IPS-11a (cell line): Measurements from ENCODE around the gene CSNK1D.

Experiments
- H3K4me3 ChIP-seq: one replicate; pipeline ENCODE4 v1.5.1; 2013; ENCODE audit warnings: low read depth, low read length, control low read depth

CSNK1D gene

DNA sequence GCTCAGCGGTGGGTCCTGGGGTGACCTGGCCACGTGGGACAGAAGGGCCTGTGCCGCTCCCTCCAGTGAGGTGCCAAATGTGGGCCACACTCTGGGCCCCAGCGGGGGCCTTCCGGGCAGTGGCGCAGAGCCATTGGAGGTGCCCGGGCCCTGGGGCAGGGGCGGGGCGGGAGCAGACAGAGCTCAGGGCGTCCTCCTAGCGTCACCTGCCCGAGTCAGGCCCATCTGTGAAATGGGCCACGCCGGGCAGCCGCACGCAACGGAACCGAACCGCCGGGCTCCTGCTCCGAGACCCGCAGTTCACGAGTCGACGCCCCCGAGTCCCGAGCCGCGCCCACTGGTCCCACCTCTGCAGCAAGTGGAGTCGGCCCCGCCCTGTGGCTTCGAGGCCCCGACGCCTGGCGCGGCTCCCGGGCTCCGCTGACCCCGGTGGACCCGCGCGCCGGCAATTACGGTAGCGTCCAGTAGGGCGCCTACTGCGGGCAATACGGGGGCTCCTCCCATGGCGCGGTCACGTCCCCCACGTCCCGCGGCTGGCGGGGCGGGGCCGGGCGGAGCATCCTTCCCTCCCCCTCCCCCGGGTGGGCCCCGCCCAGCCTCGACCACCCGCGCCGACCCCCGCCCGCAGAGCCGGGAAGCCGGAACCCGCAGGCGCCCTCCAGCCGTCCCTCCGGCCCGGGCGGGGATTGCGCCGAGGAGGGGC is 42.7 kb downstream of the CSNK1D start:
- H3K4me3 ChIP-seq, result peak overlapping the region; percentile 24

DNA sequence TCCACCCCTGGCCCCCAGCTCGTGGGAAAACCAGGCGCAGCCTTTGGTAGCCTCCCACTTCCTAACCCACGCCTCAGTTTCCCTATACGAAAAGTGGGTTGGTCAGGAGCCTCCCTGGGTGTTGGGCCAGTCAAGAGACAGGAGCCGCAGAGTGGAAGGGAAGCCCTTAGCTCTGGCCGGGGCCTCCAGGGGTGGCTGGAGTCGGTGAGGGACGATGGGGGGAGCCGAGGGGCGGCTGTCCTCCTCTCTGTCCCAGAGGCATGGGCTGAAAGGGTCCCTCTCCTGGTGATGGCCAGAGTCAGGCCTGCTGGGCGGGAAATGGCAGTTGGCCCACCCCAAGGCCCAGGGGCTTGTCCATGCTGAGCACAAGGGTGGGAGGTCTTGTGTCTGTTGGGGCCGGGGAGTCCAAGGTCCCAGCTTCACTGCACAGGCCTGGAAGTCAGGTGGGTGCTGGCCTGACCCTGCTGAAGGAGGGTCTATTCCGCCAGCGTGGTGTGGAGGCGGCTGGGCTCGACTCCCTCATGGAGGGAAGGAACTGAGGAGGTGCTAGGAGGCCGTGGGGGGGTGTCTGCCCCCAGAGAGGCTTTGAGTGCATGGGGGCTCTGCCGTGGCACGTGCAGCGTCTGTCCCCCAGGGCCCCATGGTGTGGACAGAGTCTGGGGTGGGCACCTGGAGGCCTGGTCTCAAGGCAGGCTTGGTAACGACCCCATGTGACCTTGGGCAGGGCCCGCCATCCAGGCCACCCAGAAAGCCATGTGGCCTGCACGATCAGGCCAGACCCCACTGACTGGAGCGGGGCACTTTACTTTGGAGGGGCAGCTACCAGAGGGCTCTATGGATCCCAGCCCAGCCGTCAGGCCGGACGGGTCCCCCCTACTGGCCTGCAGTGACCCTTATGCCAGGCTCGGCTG is 43.5 kb downstream of the CSNK1D start:
- H3K4me3 ChIP-seq, result no peak overlapping the region

DNA sequence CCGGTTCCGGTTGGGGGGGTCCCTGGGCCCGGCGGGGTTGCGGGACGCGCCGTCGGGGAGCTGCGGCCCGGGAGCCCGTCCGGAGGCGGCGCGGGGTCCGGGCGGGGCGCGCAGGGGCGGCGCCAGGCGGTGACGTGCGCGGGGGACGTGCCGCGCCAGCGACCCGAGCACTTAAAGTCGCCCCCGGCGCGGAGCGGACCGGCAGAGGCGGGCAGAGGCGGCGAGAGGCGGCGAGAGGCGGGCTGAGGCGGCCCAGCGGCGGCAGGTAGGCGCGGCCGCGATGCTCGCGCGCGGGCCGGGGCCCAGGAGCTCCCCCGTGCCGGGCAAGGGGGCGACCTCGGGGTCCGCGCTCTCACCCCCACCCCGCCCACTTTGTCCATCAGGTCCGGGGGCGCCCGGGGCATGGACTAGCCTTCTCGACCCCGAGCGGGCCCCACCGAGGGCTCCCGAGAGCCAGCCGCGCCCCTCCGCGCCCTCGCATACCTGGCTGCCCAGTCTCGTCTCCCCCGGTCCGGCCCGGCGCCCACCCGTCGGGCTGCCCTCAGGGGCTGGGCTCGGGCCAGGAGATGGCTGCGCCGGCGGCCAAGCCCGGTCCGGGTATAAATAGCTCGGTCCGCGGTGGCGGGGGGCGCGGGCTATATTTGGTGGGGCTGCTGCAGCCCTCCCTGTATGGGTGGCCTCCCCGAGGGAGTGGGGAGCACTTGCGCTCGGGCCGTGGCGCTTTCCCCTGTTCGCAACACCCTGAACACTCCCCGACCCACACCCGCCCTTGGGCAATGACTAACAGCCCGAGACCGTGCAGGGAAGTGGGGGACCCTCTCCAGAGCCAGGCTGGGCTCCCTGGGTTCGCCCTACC is 44.4 kb downstream of the CSNK1D start, which contains the start of gene SLC16A3:
Gene SLC16A3, plus strand, starts transcription at position 201 of the 856 bp plus-strand sequence. CDS start 6,967 bp downstream, outside the sequence.
- peak within 1 kb of the TSS; percentile 27 for H3K4me3 ChIP-seq

DNA sequence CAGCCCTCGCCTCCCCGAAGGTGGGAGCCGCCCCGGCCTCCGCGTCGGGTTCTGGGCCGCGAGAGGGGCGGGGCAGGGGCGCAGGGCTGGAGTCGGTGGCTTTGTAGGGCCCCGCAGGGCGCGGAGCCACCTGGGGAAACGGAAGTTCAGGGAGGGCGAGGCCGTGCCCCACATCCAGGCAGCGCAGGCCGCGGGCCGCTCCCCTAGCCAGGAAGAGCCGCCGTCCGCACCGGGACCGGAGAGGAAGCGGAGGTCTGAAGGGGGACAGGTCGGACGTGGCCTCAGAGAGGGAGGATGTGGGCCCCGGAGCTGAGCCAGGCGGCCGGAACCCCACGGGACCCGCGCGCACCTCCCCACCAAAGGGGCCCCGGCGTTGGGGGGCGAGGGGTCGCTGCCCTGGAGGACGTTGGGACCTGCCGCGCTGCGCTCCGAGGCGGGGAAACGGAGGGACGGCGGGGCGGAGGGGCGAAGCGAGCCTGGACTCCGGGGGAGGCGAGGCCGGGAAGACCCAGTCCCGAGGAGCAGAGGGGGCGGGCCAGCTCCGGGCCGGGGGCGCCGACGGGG is 45.1 kb downstream of the CSNK1D start:
- H3K4me3 ChIP-seq, result peak overlapping the region; percentile 4

DNA sequence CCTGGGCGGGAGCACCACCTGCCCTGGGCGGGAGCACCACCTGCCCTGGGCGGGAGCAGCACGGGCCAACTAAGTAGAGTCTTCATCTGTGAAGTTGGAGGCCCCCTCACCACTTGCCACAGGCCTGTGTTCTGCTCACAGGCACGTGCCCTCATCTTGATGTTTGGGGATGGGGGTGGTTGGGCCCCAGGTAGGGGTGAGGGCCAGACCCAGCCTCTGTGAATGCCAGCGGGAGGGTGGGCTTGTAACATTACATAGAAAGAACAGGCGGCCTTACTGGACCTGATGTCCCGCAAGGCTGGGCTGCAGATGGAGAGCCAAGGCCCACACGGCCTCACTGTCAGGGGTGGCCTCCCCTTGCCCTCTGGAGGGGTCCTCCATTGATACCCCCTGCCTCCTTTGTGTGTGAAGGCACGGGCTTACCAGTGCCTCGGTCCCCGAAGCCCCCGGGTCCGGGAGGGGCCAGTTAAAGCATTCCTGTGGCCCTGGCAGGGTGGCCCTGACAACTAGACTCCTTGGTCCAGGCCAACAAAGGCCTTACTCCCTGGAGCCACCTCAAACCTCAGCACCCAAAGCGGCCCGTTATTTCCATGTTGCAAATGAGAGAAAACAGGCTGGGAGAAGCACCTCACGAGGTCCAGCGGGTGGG is 45.7 kb downstream of the CSNK1D start:
- H3K4me3 ChIP-seq, result no peak overlapping the region

DNA sequence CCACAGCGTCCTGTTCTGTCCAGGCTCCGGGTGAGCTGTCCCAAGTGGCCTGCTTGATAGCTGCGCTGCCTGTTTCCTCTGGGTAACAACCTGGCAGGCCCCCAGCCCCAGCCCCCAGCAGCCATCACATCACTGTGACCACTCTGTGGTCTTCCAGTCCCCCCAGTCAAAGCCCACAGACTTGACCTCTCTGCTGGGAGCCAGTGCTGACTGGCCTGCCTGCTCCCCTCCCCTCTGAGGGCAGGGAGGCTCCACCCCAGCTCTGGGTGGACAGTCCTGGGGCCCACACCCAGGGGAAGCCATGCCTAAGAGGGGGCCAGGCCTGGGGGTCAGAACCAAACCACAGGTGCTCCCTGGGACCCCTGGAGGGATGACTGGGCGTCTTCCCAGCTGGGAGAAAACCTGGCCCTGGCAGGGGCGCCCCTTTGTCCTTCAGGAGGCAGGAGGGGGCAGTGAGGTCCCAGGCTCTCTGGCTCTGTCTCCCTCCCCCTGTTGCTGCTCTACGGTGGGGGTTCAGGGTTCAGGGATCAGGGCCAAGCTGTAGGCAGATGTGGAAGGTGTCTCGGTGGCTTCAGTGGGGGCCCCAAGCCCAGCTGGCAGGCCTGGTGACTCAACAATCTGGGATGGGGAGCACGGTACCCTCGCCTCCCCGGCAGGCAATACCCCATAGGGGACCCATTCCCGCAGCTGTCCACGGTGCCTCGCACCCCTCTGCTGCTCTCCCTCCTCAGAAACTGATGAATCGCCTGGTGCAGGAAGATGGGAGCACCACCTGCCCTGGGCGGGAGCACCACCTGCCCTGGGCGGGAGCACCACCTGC is 46.5 kb downstream of the CSNK1D start:
- H3K4me3 ChIP-seq, result no peak overlapping the region

DNA sequence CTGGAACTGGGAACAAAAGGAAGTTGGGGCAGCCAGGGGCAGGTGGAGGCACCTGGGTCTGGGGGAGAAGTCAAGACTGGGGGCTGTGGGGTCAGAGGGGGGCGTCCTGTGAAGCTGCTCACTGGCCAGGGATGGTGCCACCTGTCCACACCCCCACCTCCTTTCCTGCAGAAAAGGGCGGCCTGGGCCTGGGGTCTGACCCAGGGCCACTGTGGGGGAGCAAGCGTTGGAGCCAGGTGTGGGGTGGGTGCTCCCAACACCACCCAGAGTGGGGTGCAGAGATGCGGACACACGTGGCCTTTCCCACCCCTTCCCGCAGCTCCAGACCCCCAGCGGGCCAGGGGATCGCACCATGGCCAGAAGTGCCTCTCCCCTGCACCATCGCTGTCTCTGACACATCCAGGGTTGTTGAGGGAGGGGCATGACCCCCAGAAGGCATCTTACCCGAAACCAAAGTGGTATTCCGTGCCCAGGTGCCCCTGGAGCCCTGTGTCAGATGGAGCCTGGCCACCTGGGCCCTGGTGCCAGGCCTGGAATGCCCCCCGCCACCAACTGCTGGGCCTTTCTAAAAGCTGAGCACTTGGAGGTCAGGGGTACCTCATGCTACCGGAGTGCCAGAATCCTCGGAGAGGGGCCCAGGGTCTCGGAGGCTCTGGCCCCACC is 47.2 kb downstream of the CSNK1D start:
- no peak overlapping the region for H3K4me3 ChIP-seq

DNA sequence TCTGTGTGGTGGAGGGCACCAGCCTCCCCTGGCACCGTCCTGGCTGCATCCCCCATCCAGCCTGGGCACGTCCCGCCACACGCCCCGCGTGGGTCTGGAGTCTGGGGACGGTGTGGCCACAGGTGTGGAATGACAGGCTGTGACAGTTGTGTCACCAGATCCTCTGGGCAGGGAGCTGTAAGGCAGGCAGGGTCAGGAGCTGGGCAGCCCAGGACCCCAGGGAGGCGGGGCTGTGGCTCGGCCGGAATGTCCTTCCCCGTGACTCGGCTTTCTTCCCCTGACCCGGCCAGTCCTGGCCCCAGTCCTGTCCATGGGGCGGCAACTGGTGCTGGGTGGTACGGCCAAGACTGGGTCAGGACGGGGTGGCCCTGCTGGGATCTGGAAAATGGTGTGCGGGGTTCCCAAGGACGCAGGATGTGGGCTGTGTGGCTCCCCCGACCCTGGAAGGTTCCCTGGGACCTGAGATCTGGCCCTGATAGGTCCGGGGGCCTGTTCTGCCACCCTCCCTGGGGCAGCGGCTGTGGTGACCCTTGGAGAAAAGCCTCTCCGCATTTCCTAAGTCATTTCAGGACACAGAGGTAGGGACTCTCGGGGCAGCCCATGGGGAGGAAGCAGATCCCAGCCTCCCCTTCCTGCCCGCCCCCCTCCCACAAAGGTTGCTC is 48.0 kb downstream of the CSNK1D start:
- H3K4me3 ChIP-seq, result no peak overlapping the region

DNA sequence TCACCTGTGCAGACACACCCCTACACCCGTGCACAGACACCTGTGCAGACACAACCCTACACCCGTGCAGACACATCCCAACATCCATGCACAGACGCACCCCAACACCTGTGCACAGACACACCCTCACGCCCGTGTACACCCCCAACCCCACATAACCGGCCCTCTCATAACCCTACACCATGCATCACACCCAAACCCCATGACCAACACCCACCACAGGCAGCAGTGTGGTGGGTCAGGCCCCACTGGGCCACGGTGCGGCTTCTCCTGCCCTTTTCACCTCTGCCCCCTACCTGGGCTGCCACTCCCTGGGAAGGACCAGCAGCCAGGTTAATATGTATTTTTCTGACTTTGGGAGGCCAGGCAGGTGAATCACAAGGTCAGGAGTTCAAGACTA is 48.8 kb downstream of the CSNK1D start:
- no peak overlapping the region for H3K4me3 ChIP-seq

DNA sequence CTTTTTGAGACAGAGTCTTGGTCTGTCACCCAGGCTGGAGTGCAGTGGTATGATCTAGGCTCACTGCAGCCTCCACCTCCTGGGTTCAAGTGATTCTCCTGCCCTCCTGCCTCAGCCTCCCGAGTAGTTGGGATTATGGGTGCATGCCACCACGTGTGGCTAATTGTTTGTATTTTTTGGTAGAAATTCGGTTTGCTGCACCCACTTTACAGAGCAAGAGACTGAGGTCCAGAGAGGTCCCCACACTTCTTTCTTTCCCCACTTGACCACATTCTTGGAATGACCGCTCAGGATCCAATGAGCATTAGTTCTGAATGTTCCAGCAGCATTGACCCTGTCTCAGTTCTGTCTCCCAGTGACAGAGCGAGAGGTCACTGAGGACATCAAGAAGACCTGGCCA is 50.0 kb downstream of the CSNK1D start:
- no peak overlapping the region for H3K4me3 ChIP-seq

DNA sequence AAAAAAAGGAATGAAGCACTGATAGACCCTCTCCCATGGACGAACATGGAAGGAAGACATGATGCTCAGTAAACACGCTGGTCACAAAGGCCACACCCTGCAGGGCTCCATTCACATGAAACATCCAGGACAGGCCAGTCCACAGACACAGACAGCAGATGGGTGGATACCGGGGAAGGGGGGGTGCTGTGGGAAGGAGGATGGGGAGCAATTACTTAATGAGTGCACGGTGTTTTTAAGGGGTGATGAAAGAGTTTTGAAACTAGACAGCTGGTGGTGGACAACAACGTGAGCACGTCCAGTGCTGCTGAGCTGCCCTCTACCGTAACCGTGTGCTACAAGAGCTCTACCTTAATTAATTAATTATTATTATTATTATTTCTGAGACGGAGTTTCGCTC is 50.7 kb downstream of the CSNK1D start:
- no peak overlapping the region for H3K4me3 ChIP-seq

DNA sequence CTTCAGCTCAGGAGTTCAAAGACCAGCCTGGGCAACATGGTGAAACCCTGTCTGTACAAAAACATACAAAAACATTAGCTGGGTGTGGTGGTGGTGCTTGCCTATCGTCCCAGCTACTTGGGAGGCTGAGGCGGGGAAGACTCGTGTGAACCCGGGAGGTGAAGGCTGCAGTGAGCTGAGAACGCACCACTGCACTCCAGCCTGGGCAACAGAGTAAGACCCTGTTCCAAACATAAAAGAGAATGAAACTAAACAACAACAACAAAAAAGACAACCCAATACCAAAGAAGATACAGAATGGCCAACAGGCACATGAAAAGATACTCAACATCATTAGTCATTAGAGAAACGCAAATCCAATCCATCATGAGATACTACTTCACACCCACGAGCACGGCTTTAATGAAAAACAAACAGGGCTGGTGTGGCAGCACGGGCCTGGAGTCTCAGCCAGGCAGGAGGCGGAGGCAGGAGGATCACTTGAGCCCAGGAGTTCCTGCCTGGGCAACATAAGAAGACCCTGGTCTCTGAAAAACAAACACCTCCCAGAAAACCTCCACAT is 52.1 kb downstream of the CSNK1D start:
- H3K4me3 ChIP-seq, result no peak overlapping the region

DNA sequence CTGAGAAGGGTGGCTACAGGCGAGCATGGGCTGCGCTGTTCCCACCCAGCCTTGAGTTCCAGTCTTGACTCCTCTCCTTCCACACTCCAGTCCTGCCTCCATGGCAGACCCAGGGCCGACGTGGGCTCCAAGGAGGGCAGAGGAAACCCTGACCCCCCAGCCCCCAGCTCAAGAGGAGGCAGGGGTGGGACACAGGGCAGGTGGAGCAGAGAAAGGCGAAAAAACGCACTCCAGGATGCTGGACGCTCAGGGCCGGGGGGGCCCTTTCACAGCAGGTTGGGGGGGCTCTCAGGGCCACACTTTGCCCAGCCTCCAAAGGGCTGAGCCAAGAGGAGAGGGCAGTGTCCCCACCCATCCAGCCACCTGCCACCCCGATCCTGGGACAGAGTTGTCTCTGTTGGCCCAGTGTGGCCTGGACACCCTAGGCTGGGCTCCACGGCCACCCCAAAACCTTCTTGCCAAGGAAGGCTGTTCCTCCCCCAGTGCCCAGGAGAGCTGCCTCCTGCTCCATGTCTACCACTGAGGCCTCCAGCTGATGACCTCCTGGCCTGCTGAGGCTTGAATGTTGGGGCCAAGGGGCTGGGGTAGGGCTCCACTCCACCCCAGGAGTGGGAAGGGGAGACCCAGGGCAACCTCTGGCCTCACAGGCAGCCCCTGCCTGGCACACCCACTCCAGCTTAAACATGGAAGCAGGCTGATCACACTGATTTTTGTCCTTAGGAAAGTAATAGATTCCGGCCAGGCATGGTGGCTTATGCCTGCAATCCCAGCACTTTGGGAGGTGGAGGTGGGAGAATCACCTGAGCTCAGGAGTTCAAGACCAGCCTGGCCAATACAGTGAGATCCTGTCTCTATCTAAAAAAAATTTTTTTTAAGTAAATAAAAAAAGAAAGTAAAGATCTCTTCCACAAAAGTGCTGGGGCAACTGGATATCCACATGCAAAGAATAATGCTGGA is 53.5 kb downstream of the CSNK1D start:
- H3K4me3 ChIP-seq, result no peak overlapping the region

DNA sequence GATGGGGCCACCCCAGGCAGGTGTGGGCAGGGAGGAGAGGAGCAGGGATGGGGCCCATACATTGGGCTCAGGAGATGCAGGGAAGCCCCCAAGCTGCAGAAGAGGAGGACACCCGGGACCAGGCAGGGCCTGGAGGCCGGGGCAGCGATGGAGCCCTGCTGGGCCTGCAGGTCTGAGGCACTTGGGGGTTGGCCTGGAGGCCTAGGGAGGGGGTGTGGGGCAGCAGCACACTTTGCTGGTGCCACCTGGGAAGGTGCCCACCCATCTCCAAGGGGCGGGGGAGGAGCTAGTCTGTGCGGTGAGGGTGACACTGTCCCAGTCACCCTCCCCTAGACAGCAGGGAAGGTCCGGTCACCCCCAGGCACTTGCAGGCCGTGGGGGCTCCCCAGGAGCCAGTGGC is 54.4 kb downstream of the CSNK1D start:
- H3K4me3 ChIP-seq, result no peak overlapping the region

DNA sequence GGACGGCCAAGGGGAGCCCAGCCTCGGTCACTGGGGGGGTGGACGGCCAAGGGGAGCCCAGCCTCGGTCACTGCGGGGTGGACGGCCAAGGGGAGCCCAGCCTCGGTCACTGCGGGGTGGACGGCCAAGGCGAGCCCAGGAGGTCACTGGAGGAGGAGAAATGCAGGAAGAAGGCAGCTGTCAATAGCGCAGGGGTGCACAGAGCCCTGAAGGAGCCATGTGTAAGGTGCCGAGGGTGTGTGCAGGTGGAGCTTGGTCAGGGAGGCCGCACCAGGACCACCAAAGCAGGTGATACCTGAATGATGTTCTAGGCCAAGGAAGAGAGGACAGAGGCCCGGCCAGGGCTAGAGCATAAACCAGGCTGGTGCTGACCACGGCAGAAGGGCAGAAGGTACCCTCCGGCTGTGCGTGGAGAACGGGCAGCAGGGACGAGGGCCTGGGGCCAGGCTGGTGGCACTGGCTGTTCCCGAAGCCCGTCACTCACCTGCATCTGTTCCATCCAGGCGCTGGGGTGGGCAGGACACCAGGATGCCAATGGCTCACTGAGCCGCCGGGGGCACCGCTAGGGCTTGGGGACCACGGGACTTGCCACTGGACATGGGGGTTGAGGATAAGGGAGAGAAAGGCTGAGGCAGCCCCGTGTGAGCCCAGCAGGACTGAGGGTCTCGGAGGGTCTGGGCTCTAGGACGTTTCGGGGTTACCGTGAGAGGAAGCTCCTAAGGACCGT is 55.0 kb downstream of the CSNK1D start:
- no peak overlapping the region for H3K4me3 ChIP-seq

DNA sequence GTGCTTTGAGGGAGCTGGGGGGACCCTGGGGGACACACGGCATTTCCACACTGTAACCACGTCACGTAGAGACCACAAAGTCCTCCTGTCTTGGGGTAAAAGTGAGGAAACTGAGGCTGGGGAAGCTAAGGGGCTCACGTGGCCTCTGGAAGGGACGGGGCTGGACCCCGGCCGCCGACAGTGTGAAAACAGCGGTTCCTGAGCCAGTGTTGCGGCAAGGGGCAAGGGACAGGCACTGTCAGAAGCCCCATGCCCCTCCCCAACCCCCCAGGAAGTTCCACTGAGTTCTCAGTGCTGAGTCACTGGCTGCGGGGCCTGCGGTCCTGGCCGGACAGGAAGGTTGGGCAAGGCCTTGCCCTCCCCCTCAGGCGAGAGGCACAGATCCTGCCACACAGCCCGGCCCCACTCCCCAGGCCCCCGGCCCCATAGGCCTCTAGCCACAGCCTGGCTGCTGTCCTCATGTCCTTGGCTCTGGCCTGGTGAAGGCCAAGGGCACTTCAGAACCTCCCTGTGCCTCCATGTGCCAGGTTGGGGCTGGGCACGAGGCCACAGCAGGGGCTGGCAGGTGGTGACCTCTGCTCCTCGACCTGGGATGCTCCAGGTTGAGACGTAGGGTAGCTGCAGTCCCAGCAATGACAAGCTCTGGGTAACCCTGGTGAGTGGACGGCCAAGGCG is 55.8 kb downstream of the CSNK1D start:
- no peak overlapping the region for H3K4me3 ChIP-seq
